ENCODE results near the gene HDAC9.

HDAC9 gene

GRCh38 chr7:18927134-18927533, 431.6 kb downstream of the HDAC9 start:
- no peak overlapping the region for H3K4me3 ChIP-seq (ENCODE audit: low read depth, low read length)
- no peak overlapping the region for H3K27ac ChIP-seq (ENCODE audit: extremely low read depth, low read depth, low read length)
- TF ChIP-seq ZNF202 (tag by site-specific recombination; IDR thresholded peaks at IDR 0.05; ENCODE audit: borderline replicate concordance) = no peak
- TF ChIP-seq ZNF138 (tag by site-specific recombination; IDR thresholded peaks at IDR 0.05; ENCODE audit: borderline replicate concordance) = no peak
- TF ChIP-seq ZNF155 (tag by site-specific recombination; IDR thresholded peaks at IDR 0.05) = no peak
- TF ChIP-seq ZNF354C (tag by site-specific recombination; IDR thresholded peaks at IDR 0.05; ENCODE audit: borderline replicate concordance, low read depth) = no peak
- TF ChIP-seq ZNF660 (tag by site-specific recombination; IDR thresholded peaks at IDR 0.05) = no peak
- H3K36me3 ChIP-seq (ENCODE audit: control insufficient read depth in 2 of 2, insufficient read depth in 1 of 2, low read length in 2 of 2) = no peaks in the 10 kb centered on the region
- CTCF ChIA-PET = no interaction called here
- POLR2A ChIA-PET = no interaction called here
- H3K4me1 ChIP-seq (ENCODE audit: control insufficient read depth, insufficient read depth, low read length) = no peaks in the 10 kb centered on the region
- H3K9me3 ChIP-seq (ENCODE audit: control insufficient read depth, insufficient read depth, low read depth, low read length) = no peaks in the 10 kb centered on the region

- no peaks in the 10 kb centered on the region for H3K9me3 ChIP-seq (ENCODE audit: control insufficient read depth, insufficient read depth, low read depth, low read length)
- H3K4me3 ChIP-seq (ENCODE audit: low read depth, low read length) = no peak overlapping the region
- H3K4me1 ChIP-seq (ENCODE audit: control insufficient read depth, insufficient read depth, low read length) = no peaks in the 10 kb centered on the region
- no peak for TF ChIP-seq GLIS1 (tag by site-specific recombination; IDR thresholded peaks at IDR 0.05)
- no peak for TF ChIP-seq KLF7 (tag by site-specific recombination; IDR thresholded peaks at IDR 0.05; ENCODE audit: borderline replicate concordance)
- no peak for TF ChIP-seq ZNF37A (tag by site-specific recombination; IDR thresholded peaks at IDR 0.05)
- no peak for TF ChIP-seq ZNF311 (tag by site-specific recombination; IDR thresholded peaks at IDR 0.05; ENCODE audit: borderline replicate concordance)
- TF ChIP-seq ZNF624 (tag by site-specific recombination; IDR thresholded peaks at IDR 0.05) = no peak
- TF ChIP-seq KLF9 (tag by site-specific recombination; IDR thresholded peaks at IDR 0.05; ENCODE audit: low read depth) = no peak
- TF ChIP-seq EGR2 (tag by site-specific recombination; IDR thresholded peaks at IDR 0.05; ENCODE audit: low read depth) = no peak
- no peak for TF ChIP-seq ZNF175 (tag by site-specific recombination; IDR thresholded peaks at IDR 0.05)
- no peak for TF ChIP-seq TCF7L2 (IDR thresholded peaks at IDR 0.05; ENCODE audit: borderline replicate concordance, low read depth, low read length)
- POLR2A ChIA-PET = no interaction called here
- H3K27ac ChIP-seq (ENCODE audit: extremely low read depth, low read depth, low read length) = no peak overlapping the region
- CTCF ChIA-PET = no interaction called here
- no peaks in the 10 kb centered on the region for H3K36me3 ChIP-seq (ENCODE audit: control insufficient read depth in 2 of 2, insufficient read depth in 1 of 2, low read length in 2 of 2)
These were observed 440.7 kb downstream of the HDAC9 start for GRCh38 chr7:18936265-18936664.

GRCh38 chr7:18939771-18940592, 444.4 kb downstream of the HDAC9 start:
- Histone ChIP-seq H3K36me3 (ENCODE audit: control insufficient read depth in 2 of 2, insufficient read depth in 1 of 2, low read length in 2 of 2) (no peaks in the 10 kb centered on the region), H3K4me3 (ENCODE audit: low read depth, low read length) (no peak overlapping the region), H3K4me1 (ENCODE audit: control insufficient read depth, insufficient read depth, low read length) (no peaks in the 10 kb centered on the region), H3K9me3 (ENCODE audit: control insufficient read depth, insufficient read depth, low read depth, low read length) (no peaks in the 10 kb centered on the region), H3K27ac (ENCODE audit: extremely low read depth, low read depth, low read length) (no peak overlapping the region)
- ChIA-PET POLR2A (no interaction called here), CTCF (no interaction called here)
- TF ChIP-seq ZBTB10 (tag by site-specific recombination; IDR thresholded peaks at IDR 0.05) (no peak), ZNF792 (tag by site-specific recombination; IDR thresholded peaks at IDR 0.05) (no peak), ZNF664 (tag by site-specific recombination; IDR thresholded peaks at IDR 0.05) (no peak), GLI4 (tag by site-specific recombination; IDR thresholded peaks at IDR 0.05) (no peak), ZBTB48 (tag by site-specific recombination; IDR thresholded peaks at IDR 0.05) (no peak), ZNF548 (tag by site-specific recombination; IDR thresholded peaks at IDR 0.05) (no peak), ZNF223 (tag by site-specific recombination; IDR thresholded peaks at IDR 0.05) (no peak), ZNF629 (tag by site-specific recombination; IDR thresholded peaks at IDR 0.05) (no peak)
